Caco-2 (cell line): Measurements from ENCODE around the gene USH2A. TPM values are rescaled to one million over a fixed set of nuclear protein-coding genes. Genes with fewer than 3 reads are reported as not detected.

ENCODE experiments used
- BruUV-seq: library from RNA; stranded (reverse); fragments of 400-500 nt; replicated peaks from 2 replicates; lab custom pipeline; 2021; lab: Mats Ljungman, UMichigan
- CTCF ChIA-PET: fragments of 300-600 bp; sonication (Branson Sonifier 250); formaldehyde crosslinking; loops from one replicate; lab custom pipeline; 2022; ENCODE audit warnings: antibody characterized with exemption; lab: Charles Lee
- POLR2A ChIA-PET: fragments of 300-600 bp; sonication (Branson Sonifier 250); formaldehyde crosslinking; loops from one replicate; lab custom pipeline; 2022; ENCODE audit warnings: antibody characterized with exemption; lab: Charles Lee
- DNase-seq, 2 experiments: peaks; one replicate each; pipeline versions ENCODE4 v3.0.0 to v3.0.0-alpha.2; 2020 to 2022
- H3K27me3 ChIP-seq: replicated peaks from 2 replicates; pipeline ENCODE4 v1.6.0; 2011; ENCODE audit warnings: low read length; ENCODE audit not compliant: control insufficient read depth, insufficient read depth
- H3K36me3 ChIP-seq: 2 replicates; pipeline ENCODE4 v1.5.1; 2011; ENCODE audit warnings: low read length; ENCODE audit not compliant: control insufficient read depth, insufficient read depth
- H3K4me1 ChIP-seq: fragments of 250-450 bp; sonication (Bioruptor Pico); 2 replicates; pipeline ENCODE4 v1.5.1; 2020; ENCODE audit warnings: mild to moderate bottlenecking
- H3K4me3 ChIP-seq: 2 replicates; pipeline ENCODE4 v1.5.1; 2011; ENCODE audit warnings: low read depth, mild to moderate bottlenecking, control low read depth, low read length
- H3K9me3 ChIP-seq: fragments of 250-450 bp; sonication (Bioruptor Pico); 2 replicates; pipeline ENCODE4 v1.5.1; 2020; ENCODE audit warnings: mild to moderate bottlenecking, moderate library complexity
- H3K27ac Mint-ChIP-seq: one replicate; pipeline ENCODE4 v1.8.0; 2022; ENCODE audit warnings: mixed read lengths; ENCODE audit not compliant: unreplicated experiment
- H3K27me3 Mint-ChIP-seq: one replicate; pipeline ENCODE4 v1.8.0; 2022; ENCODE audit warnings: mixed read lengths; ENCODE audit not compliant: insufficient read depth, unreplicated experiment
- H3K36me3 Mint-ChIP-seq: one replicate; pipeline ENCODE4 v1.8.0; 2022; ENCODE audit warnings: mild to moderate bottlenecking, mixed read lengths; ENCODE audit not compliant: insufficient read depth, unreplicated experiment
- H3K4me1 Mint-ChIP-seq: one replicate; pipeline ENCODE4 v1.8.0; 2022; ENCODE audit warnings: low read depth, mixed read lengths; ENCODE audit not compliant: unreplicated experiment
- H3K4me3 Mint-ChIP-seq: one replicate; pipeline ENCODE4 v1.8.0; 2022; ENCODE audit warnings: mild to moderate bottlenecking, moderate library complexity, mixed read lengths; ENCODE audit not compliant: unreplicated experiment
- H3K9me3 Mint-ChIP-seq: one replicate; pipeline ENCODE4 v1.8.0; 2022; ENCODE audit warnings: mixed read lengths; ENCODE audit not compliant: unreplicated experiment
- intact Hi-C: fragments of 100-400 bp; cut with micrococcal nuclease; formaldehyde crosslinking; loops from one replicate; pipeline ENCODE4 v1.10.0; 2022; ENCODE audit not compliant: unreplicated experiment
- total RNA-seq: library from RNA; stranded (reverse); gene quantifications from 2 replicates; pipeline ENCODE4 v1.2.3, GENCODE V29; 2022
- TF ChIP-seq, protein P1 (sequence below), 2 experiments: fragments of 200-600 bp in 1 of 2; IDR thresholded peaks; 1 replicate in 1 of 2; 2 replicates in 1 of 2; pipeline versions ENCODE4 v1.5.1 to v1.8.0; 2011 to 2022; ENCODE audit warnings: antibody characterized with exemption in 1 of 2, control low read depth in 1 of 2, inconsistent platforms in 1 of 2, low read depth in 1 of 2, low read length in 1 of 2, mild to moderate bottlenecking in 1 of 2, moderate library complexity in 1 of 2; ENCODE audit not compliant: insufficient read depth in 1 of 2, severe bottlenecking in 1 of 2, unreplicated experiment in 1 of 2

USH2A gene
- total RNA-seq, 1 experiment from 2014 or later = 0.11 TPM

- Mint-ChIP-seq H3K36me3 (peaks cover 38% of the 10 kb centered on the region), H3K4me3 (peak overlapping the region; percentile 44), H3K27me3 (no peaks in the 10 kb centered on the region), H3K9me3 (peaks cover 13% of the 10 kb centered on the region), H3K4me1 (peaks cover 32% of the 10 kb centered on the region), H3K27ac (peak overlapping the region; percentile 68)
- no peak for DNase-seq
- intact Hi-C loops = loop anchor here (1.0 to 2.0 kb wide), 3 partner anchors 23 to 80 kb away; partner anchors contain the start of gene KCTD3
- Histone ChIP-seq H3K4me3 (no peak overlapping the region), H3K4me1 (peaks cover 38% of the 10 kb centered on the region), H3K36me3 (no peaks in the 10 kb centered on the region), H3K9me3 (no peaks in the 10 kb centered on the region), H3K27me3 (no peaks in the 10 kb centered on the region)
- ChIA-PET CTCF (no interaction called here), POLR2A (no interaction called here)
- TF ChIP-seq, protein P1, sequence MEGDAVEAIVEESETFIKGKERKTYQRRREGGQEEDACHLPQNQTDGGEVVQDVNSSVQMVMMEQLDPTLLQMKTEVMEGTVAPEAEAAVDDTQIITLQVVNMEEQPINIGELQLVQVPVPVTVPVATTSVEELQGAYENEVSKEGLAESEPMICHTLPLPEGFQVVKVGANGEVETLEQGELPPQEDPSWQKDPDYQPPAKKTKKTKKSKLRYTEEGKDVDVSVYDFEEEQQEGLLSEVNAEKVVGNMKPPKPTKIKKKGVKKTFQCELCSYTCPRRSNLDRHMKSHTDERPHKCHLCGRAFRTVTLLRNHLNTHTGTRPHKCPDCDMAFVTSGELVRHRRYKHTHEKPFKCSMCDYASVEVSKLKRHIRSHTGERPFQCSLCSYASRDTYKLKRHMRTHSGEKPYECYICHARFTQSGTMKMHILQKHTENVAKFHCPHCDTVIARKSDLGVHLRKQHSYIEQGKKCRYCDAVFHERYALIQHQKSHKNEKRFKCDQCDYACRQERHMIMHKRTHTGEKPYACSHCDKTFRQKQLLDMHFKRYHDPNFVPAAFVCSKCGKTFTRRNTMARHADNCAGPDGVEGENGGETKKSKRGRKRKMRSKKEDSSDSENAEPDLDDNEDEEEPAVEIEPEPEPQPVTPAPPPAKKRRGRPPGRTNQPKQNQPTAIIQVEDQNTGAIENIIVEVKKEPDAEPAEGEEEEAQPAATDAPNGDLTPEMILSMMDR (IDR thresholded peaks at IDR 0.05; ENCODE audit: insufficient read depth in 1 of 2, low read depth in 1 of 2, low read length in 1 of 2, severe bottlenecking in 1 of 2, unreplicated experiment in 1 of 2) = peak in 1 of 2 experiments; percentile 53
- no TSS peak for BruUV-seq
These were observed 816.6 kb downstream of the USH2A start for GRCh38 chr1:215606564-215607168.

DNA sequence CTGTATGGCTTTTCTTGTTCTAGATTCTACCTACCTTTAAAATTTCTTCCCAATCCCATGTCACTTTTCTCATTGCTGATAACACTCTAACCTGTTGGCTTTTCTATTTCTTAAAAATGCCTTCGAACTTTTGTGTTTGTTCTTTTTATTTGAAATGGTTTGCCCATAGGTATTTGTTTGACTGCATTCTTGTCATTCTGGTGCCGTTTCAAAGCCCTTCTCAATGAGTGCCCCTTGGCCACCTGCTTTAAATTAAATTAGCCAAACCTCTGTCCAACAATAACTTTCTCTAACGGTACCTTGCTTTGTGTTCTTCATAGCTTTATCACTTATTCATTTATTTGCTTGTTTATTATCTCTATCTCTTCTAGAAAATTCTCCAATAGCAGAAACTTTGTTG, 817.2 kb downstream of the USH2A start:
- Mint-ChIP-seq H3K9me3 (peaks cover 13% of the 10 kb centered on the region), H3K4me1 (peaks cover 32% of the 10 kb centered on the region), H3K27ac (peak overlapping the region; percentile 68), H3K4me3 (peak overlapping the region; percentile 44), H3K36me3 (peaks cover 42% of the 10 kb centered on the region), H3K27me3 (no peaks in the 10 kb centered on the region)
- ChIA-PET POLR2A (no interaction called here), CTCF (no interaction called here)
- no peaks in the 10 kb centered on the region for H3K27me3 ChIP-seq
- H3K4me3 ChIP-seq = no peak overlapping the region
- intact Hi-C loops = loop anchor here (1.0 to 2.0 kb wide), 3 partner anchors 23 to 79 kb away; partner anchors contain the start of gene KCTD3
- H3K4me1 ChIP-seq = peaks cover 38% of the 10 kb centered on the region
- BruUV-seq = no TSS peak
- no peaks in the 10 kb centered on the region for H3K9me3 ChIP-seq
- H3K36me3 ChIP-seq = no peaks in the 10 kb centered on the region
- TF ChIP-seq, protein P1 (IDR thresholded peaks at IDR 0.05; ENCODE audit: insufficient read depth in 1 of 2, low read depth in 1 of 2, low read length in 1 of 2, severe bottlenecking in 1 of 2, unreplicated experiment in 1 of 2) = no peak
- DNase-seq = no peak

DNA sequence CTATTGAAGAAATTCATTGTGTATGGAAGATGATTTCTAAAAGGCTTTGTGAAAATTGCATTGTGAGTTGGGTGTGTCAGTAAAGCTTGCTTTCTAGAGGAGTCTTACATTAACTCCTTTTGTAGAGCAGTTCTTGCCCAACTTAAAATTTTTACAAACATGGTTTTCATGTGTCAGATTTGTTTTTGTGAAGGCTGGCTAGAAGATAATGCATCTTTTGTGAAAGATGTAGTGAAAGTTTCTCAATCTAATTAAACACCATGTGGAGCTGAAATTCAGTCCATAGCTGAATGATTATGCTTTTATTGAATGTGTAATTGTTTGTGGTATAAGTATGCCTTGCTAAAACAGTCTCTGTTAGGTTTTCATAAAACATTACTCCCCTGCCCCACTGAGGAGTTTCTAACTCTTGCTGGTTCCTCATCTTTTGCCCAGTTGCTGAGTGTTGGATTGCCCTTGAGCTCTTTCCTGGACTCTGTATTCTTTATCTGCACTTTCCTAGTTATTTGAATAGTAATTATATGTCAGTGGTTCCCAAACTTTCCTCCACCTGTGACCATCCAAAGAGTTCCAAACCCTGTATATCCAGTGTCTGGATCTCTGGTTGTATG, 818.1 kb downstream of the USH2A start:
- Mint-ChIP-seq H3K36me3 (peaks cover 42% of the 10 kb centered on the region), H3K27ac (peak overlapping the region; percentile 68), H3K9me3 (peaks cover 12% of the 10 kb centered on the region), H3K4me1 (peaks cover 36% of the 10 kb centered on the region), H3K4me3 (peak overlapping the region; percentile 44), H3K27me3 (no peaks in the 10 kb centered on the region)
- POLR2A ChIA-PET = no interaction called here
- Histone ChIP-seq H3K27me3 (no peaks in the 10 kb centered on the region), H3K4me3 (no peak overlapping the region), H3K4me1 (peaks cover 44% of the 10 kb centered on the region), H3K9me3 (no peaks in the 10 kb centered on the region), H3K36me3 (no peaks in the 10 kb centered on the region)
- no TSS peak for BruUV-seq
- TF ChIP-seq, protein P1 (IDR thresholded peaks at IDR 0.05; ENCODE audit: insufficient read depth in 1 of 2, low read depth in 1 of 2, low read length in 1 of 2, severe bottlenecking in 1 of 2, unreplicated experiment in 1 of 2) = no peak
- CTCF ChIA-PET = interaction anchor here (0.6 to 0.8 kb wide), 2 partner anchors 38 to 226 kb away, joined by 3 to 7 read pairs; partner anchors contain the start of gene KCTD3
- intact Hi-C loops = no loop called here
- no peak for DNase-seq
